Endothelial cell of umbilical vein (primary cell): ENCODE results near the gene FLACC1. TPM values are rescaled to one million over a fixed set of nuclear protein-coding genes. Genes with fewer than 3 reads are reported as not detected.

Experiments
- BruUV-seq: library from RNA; stranded (reverse); fragments of 400-500 nt; replicated peaks from 2 replicates; lab custom pipeline; 2021; lab: Mats Ljungman, UMichigan
- CTCF ChIA-PET: fragments of 300-600, 350-600 bp; sonication (Branson Sonifier 250); formaldehyde crosslinking; loops from one replicate; lab custom pipeline; 2021; ENCODE audit warnings: antibody characterized with exemption, inconsistent platforms; lab: Charles Lee
- POLR2A ChIA-PET: fragments of 300-600, 350-600 bp; sonication (Branson Sonifier 250); formaldehyde crosslinking; loops from one replicate; lab custom pipeline; 2021; ENCODE audit warnings: antibody characterized with exemption, inconsistent platforms; lab: Charles Lee
- DNase-seq: peaks from one replicate; pipeline ENCODE4 v3.0.0-alpha.2; 2011; ENCODE audit warnings: low read depth, low spot score
- FAIRE-seq: peaks from 2 replicates; lab custom pipeline; 2011; peaks lifted over from hg19 to GRCh38; lab: Jason Lieb, UNC
- H2AFZ ChIP-seq: 2 replicates; pipeline ENCODE4 v1.6.0; 2012; ENCODE audit warnings: low read depth, low read length, control low read depth, inconsistent platforms
- H3K27ac ChIP-seq: 2 replicates; pipeline ENCODE4 v1.5.1; 2011; ENCODE audit warnings: low read depth, mild to moderate bottlenecking, control low read depth, low read length, moderate library complexity; ENCODE audit not compliant: insufficient read depth
- H3K27me3 ChIP-seq, 2 experiments: 2 replicates each; pipeline versions ENCODE4 v1.6.0 to v1.6.1; 2011; ENCODE audit warnings: low read length in 2 of 2, mixed read lengths in 1 of 2; ENCODE audit not compliant: control insufficient read depth in 2 of 2, insufficient read depth in 2 of 2
- H3K36me3 ChIP-seq, 2 experiments: 2 replicates in 1 of 2; 3 replicates in 1 of 2; pipeline ENCODE4 v1.5.1; 2011; ENCODE audit warnings: low read length in 2 of 2, mild to moderate bottlenecking in 1 of 2, moderate library complexity in 1 of 2; ENCODE audit not compliant: control insufficient read depth in 2 of 2, insufficient read depth in 2 of 2; ENCODE audit errors: extremely low read depth in 1 of 2
- H3K4me1 ChIP-seq: 3 replicates; pipeline ENCODE4 v1.5.1; 2011; ENCODE audit warnings: mild to moderate bottlenecking, low read length; ENCODE audit not compliant: control insufficient read depth, insufficient read depth; ENCODE audit errors: extremely low read depth
- H3K4me2 ChIP-seq: 2 replicates; pipeline ENCODE4 v1.6.1; 2011; ENCODE audit warnings: low read length, control low read depth, mixed read lengths; ENCODE audit not compliant: insufficient read depth
- H3K4me3 ChIP-seq, 3 experiments: fragments of 200-600 bp in 1 of 3; sonication (generic), shearing (Covaris generic) in 1 of 3; replicated peaks in 1 of 3; 2 replicates each; pipeline ENCODE4 v1.5.1; 2011 to 2016; ENCODE audit warnings: control low read depth in 3 of 3, low read length in 3 of 3, mild to moderate bottlenecking in 2 of 3, inconsistent platforms in 1 of 3, low read depth in 1 of 3, moderate library complexity in 1 of 3; ENCODE audit not compliant: insufficient read depth in 1 of 3
- H3K79me2 ChIP-seq: 2 replicates; pipeline ENCODE4 v1.6.0; 2012; ENCODE audit warnings: low read length, inconsistent platforms; ENCODE audit not compliant: control insufficient read depth, insufficient read depth
- H3K9ac ChIP-seq: replicated peaks from 2 replicates; pipeline ENCODE3; 2011; ENCODE audit warnings: low read length, control low read depth; ENCODE audit not compliant: insufficient read depth; ENCODE audit errors: extremely low read depth
- H3K9me1 ChIP-seq: replicated peaks from 3 replicates; pipeline ENCODE4 v1.6.0; 2011; ENCODE audit warnings: mild to moderate bottlenecking, low read length; ENCODE audit not compliant: control insufficient read depth, insufficient read depth; ENCODE audit errors: extremely low read depth
- H3K9me3 ChIP-seq: replicated peaks from 2 replicates; pipeline ENCODE4 v1.5.1; 2012; ENCODE audit warnings: low read length, inconsistent platforms; ENCODE audit not compliant: control insufficient read depth, insufficient read depth
- H4K20me1 ChIP-seq: replicated peaks from 2 replicates; pipeline ENCODE3; 2011; ENCODE audit warnings: mild to moderate bottlenecking, low read length; ENCODE audit not compliant: control insufficient read depth, insufficient read depth; ENCODE audit errors: extremely low read depth
- CTCF ChIP-seq, 2 donors: IDR thresholded peaks; 1 replicate in 1 of 2; 2 replicates in 1 of 2; pipeline ENCODE4 v1.5.1; 2011; ENCODE audit warnings: low read length in 2 of 2, mild to moderate bottlenecking in 2 of 2, moderate library complexity in 2 of 2, control low read depth in 1 of 2, inconsistent platforms in 1 of 2, low read depth in 1 of 2; ENCODE audit not compliant: insufficient read depth in 1 of 2; ENCODE audit errors: extremely low read depth in 1 of 2
- EZH2 ChIP-seq: IDR thresholded peaks from 2 replicates; pipeline ENCODE4 v1.6.1; 2012; ENCODE audit warnings: borderline replicate concordance, low read depth, mild to moderate bottlenecking, moderate library complexity, low read length, inconsistent platforms; ENCODE audit not compliant: severe bottlenecking
- FOS ChIP-seq: IDR thresholded peaks from 2 replicates; pipeline ENCODE4 v1.6.1; 2011; ENCODE audit warnings: mild to moderate bottlenecking, low read length, moderate library complexity, borderline replicate concordance; ENCODE audit not compliant: insufficient read depth
- GATA2 ChIP-seq: IDR thresholded peaks from 2 replicates; pipeline ENCODE4 v1.7.0; 2011; ENCODE audit warnings: low read depth, mild to moderate bottlenecking, moderate library complexity, mixed read lengths, low read length; ENCODE audit not compliant: insufficient read length, insufficient read depth
- JUN ChIP-seq: IDR thresholded peaks from 2 replicates; pipeline ENCODE4 v1.6.1; 2011; ENCODE audit warnings: borderline replicate concordance, low read depth; ENCODE audit not compliant: insufficient read length, insufficient read depth
- MAX ChIP-seq: IDR thresholded peaks from 2 replicates; pipeline ENCODE4 v1.6.1; 2011; ENCODE audit not compliant: insufficient read depth, insufficient read length
- MYC ChIP-seq: IDR thresholded peaks from one replicate; pipeline ENCODE4 v1.6.1; 2011; ENCODE audit warnings: mild to moderate bottlenecking, low read depth, low read length
- POLR2A ChIP-seq: IDR thresholded peaks from 2 replicates; pipeline ENCODE4 v1.6.1; 2012; ENCODE audit warnings: low read depth, mild to moderate bottlenecking, control low read depth, low read length
- POLR2AphosphoS5 ChIP-seq: IDR thresholded peaks from 2 replicates; pipeline ENCODE4 v1.6.1; 2012; ENCODE audit warnings: low read depth, mild to moderate bottlenecking, control low read depth, low read length, moderate library complexity; ENCODE audit not compliant: insufficient read depth
- dilution Hi-C: fragments of 300-500 bp; cut with MboI; formaldehyde crosslinking; loops from one replicate; pipeline ENCODE4 v1.15.0; 2019; ENCODE audit warnings: low sequenced_read_pairs; ENCODE audit not compliant: extremely low pct_ligation_motif_present
- intact Hi-C: fragments of 100-400 bp; cut with micrococcal nuclease; formaldehyde crosslinking; loops from one replicate; pipeline ENCODE4 v1.10.0; 2022
- polyA plus RNA-seq, 4 experiments: library from polyadenylated mRNA; depleted of rRNA in 3 of 4; stranded (reverse) in 3 of 4; unstranded in 1 of 4; fragments of >200 nt; gene quantifications; 2 replicates each; pipeline versions ENCODE4 v1.2.1 to v1.2.3, GENCODE V29; 2011 to 2012; ENCODE audit warnings: missing spikeins in 1 of 4
- total RNA-seq: library from RNA; stranded (reverse); gene quantifications from 2 replicates; pipeline ENCODE4 v1.2.3, GENCODE V29; 2021

The FLACC1 gene
- total and polyA plus RNA-seq, 2 donors (not counting 3 experiments of a cell fraction or from before 2014, with no cell fraction given): 0.11 to 1.4 TPM

- no peaks in the 10 kb centered on the region for H3K27me3 ChIP-seq
- intact Hi-C loops: loop anchor here (10.0 kb wide), 1 partner anchor 461 kb away; no protein-coding TSS in a partner anchor
- no peak for FAIRE-seq
- no peaks in the 10 kb centered on the region for H3K79me2 ChIP-seq
- H3K4me1 ChIP-seq: no peaks in the 10 kb centered on the region
- H2AFZ ChIP-seq: no peak overlapping the region
- no peak for DNase-seq
- H3K36me3 ChIP-seq: no peaks in the 10 kb centered on the region
- H4K20me1 ChIP-seq: no peaks in the 10 kb centered on the region
- POLR2A ChIA-PET: no interaction called here
- H3K4me3 ChIP-seq: no peak overlapping the region
- no TSS peak for BruUV-seq
- no peak overlapping the region for H3K4me2 ChIP-seq
- no peak overlapping the region for H3K27ac ChIP-seq
- TF ChIP-seq POLR2AphosphoS5 (no peak), EZH2 (no peak), GATA2 (no peak), POLR2A (no peak), FOS (no peak), JUN (no peak), MAX (no peak), CTCF (IDR thresholded peaks at IDR 0.05; ENCODE audit: extremely low read depth in 1 of 2, insufficient read depth in 1 of 2, low read depth in 1 of 2, low read length in 2 of 2) (no peak), MYC (no peak)
- H3K9me3 ChIP-seq: no peaks in the 10 kb centered on the region
- no peaks in the 10 kb centered on the region for H3K9me1 ChIP-seq
- CTCF ChIA-PET: interaction anchor here (0.9 kb wide), 1 partner anchor 129 kb away, joined by 3 read pairs; no protein-coding TSS in a partner anchor
- H3K9ac ChIP-seq: no peak overlapping the region
- dilution Hi-C loops: no loop called here
Observed at GRCh38 chr2:201366146-201366545, 9.0 kb upstream of the FLACC1 start.
